Type B pancreatic cell (in vitro differentiated cells): ENCODE results near the gene ZNF366. TPM values are rescaled to one million over a fixed set of nuclear protein-coding genes. Genes with fewer than 3 reads are reported as not detected.

ENCODE experiments used
- DNase-seq: peaks from one replicate; pipeline ENCODE4 v3.0.0; 2021; ENCODE audit warnings: mixed read lengths; ENCODE audit not compliant: unreplicated experiment; ENCODE audit errors: extremely low spot score
- H3K27ac Mint-ChIP-seq: 2 replicates; pipeline ENCODE4 v1.8.0; 2021; ENCODE audit warnings: mild to moderate bottlenecking, mixed read lengths
- H3K27me3 Mint-ChIP-seq: 2 replicates; pipeline ENCODE4 v1.8.0; 2021; ENCODE audit warnings: mixed read lengths
- H3K36me3 Mint-ChIP-seq: 2 replicates; pipeline ENCODE4 v1.8.0; 2021; ENCODE audit warnings: mixed read lengths
- H3K4me1 Mint-ChIP-seq: one replicate; pipeline ENCODE4 v1.8.0; 2021; ENCODE audit warnings: mixed read lengths; ENCODE audit not compliant: unreplicated experiment
- H3K4me3 Mint-ChIP-seq: 2 replicates; pipeline ENCODE4 v1.8.0; 2021; ENCODE audit warnings: mild to moderate bottlenecking, mixed read lengths
- H3K9me3 Mint-ChIP-seq: 2 replicates; pipeline ENCODE4 v1.8.0; 2021; ENCODE audit warnings: mixed read lengths
- CTCF ChIP-seq: fragments of 200-600 bp; sonication (generic); conservative IDR thresholded peaks from 2 replicates; pipeline ENCODE4 v1.5.0; 2021; ENCODE audit warnings: antibody characterized with exemption, mild to moderate bottlenecking
- total RNA-seq: library from RNA; stranded (reverse); gene quantifications from 2 replicates; pipeline ENCODE4 v1.2.1, GENCODE V29; 2021; ENCODE audit warnings: low replicate concordance

The ZNF366 gene
- total RNA-seq, 1 donor from 2014 or later = not detected

DNA sequence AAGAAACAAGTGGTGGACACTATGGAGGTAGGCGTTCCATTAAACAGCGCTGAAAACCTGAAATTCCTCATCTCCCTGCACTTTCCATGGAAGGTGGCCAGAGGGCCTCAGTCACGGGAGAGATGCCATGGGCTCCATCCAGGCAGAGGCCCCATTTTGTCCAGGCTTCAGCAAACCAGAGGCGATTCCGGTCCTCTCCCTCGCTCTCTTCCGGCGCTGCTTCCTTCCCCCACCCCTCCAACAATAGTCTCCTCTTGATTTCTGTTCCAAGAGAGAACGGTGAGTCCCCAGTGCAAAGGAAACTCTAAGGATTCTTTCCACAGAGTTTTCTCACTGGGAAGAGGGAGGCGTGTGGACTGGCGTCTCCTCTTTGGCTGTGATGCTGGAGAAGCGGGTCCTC lies 7.5 kb downstream of the ZNF366 start:
- no peak overlapping the region for H3K27ac Mint-ChIP-seq
- H3K36me3 Mint-ChIP-seq = no peaks in the 10 kb centered on the region
- DNase-seq = no peak
- H3K27me3 Mint-ChIP-seq = no peaks in the 10 kb centered on the region
- H3K4me3 Mint-ChIP-seq = no peak overlapping the region
- H3K9me3 Mint-ChIP-seq = no peaks in the 10 kb centered on the region
- peaks cover 6% of the 10 kb centered on the region for H3K4me1 Mint-ChIP-seq
- TF ChIP-seq CTCF = no peak

DNA sequence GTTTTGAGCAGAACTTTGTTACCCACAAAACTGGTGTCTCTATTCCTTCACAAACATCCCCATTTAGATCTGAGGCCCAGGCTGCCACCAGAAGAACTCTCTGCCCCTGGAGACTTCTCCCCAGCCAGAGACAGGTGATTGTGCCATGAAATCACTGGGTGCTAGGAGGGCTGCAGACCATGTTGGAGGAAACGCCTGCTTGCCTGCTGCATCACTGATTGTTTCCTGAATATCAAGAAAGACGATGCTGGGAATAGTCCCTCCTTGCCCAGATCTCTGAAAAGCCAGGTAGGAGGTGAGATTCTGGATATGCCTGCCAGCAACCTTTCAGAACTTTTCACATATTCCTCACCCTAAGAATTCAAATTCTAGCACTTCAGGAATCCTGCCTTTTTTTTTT lies 8.1 kb downstream of the ZNF366 start:
- TF ChIP-seq CTCF = no peak
- no peaks in the 10 kb centered on the region for H3K9me3 Mint-ChIP-seq
- DNase-seq = no peak
- H3K27ac Mint-ChIP-seq = no peak overlapping the region
- peaks cover 6% of the 10 kb centered on the region for H3K4me1 Mint-ChIP-seq
- no peaks in the 10 kb centered on the region for H3K36me3 Mint-ChIP-seq
- no peaks in the 10 kb centered on the region for H3K27me3 Mint-ChIP-seq
- H3K4me3 Mint-ChIP-seq = no peak overlapping the region

DNA sequence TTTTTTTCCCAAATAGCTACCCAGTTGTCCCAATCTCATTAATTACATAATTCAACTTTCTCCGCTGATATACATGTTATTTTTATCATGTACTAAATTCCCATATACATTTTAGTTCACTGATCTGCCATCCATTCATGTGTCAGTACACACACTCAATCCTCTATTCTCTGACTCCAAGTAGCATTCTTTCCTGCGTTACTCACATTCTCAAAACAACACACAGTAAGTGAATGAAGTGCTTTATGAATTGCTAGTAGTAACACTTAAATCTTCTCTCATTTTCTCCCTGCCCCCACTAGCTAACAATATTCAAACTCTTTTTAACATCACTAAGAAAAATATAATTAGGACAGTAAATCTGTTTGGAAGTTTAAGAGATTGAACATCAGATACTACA lies 8.9 kb downstream of the ZNF366 start:
- Mint-ChIP-seq H3K36me3 (no peaks in the 10 kb centered on the region), H3K4me3 (no peak overlapping the region), H3K9me3 (no peaks in the 10 kb centered on the region), H3K4me1 (peaks cover 6% of the 10 kb centered on the region), H3K27me3 (no peaks in the 10 kb centered on the region), H3K27ac (no peak overlapping the region)
- no peak for TF ChIP-seq CTCF
- DNase-seq = no peak

GRCh38 chr5:72497823-72498222 lies 9.4 kb downstream of the ZNF366 start:
- H3K36me3 Mint-ChIP-seq = no peaks in the 10 kb centered on the region
- H3K9me3 Mint-ChIP-seq = no peaks in the 10 kb centered on the region
- no peak overlapping the region for H3K27ac Mint-ChIP-seq
- no peak for DNase-seq
- H3K4me3 Mint-ChIP-seq = no peak overlapping the region
- H3K4me1 Mint-ChIP-seq = peaks cover 6% of the 10 kb centered on the region
- no peak for TF ChIP-seq CTCF
- no peaks in the 10 kb centered on the region for H3K27me3 Mint-ChIP-seq

DNA sequence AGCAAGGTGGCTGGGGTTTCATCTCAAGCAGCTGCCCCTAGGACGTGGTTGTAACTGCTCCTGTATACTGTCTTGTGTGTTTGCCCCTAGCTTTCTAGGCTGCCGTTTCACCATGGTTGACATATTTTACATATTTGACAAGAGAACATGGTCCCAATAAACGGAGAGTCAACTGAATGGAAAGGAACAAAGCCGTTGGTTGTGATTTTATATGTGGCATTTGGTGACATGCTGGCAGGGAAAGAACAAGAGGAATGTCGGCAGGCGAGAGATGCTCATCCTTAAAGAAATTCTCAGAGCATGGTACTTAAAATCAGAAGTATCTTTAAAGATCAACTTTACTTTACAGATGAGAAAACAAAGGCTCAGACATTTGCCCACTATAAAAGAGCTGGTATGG lies 11.8 kb downstream of the ZNF366 start:
- Mint-ChIP-seq H3K36me3 (no peaks in the 10 kb centered on the region), H3K27me3 (no peaks in the 10 kb centered on the region), H3K27ac (no peak overlapping the region), H3K4me3 (no peak overlapping the region), H3K9me3 (no peaks in the 10 kb centered on the region), H3K4me1 (no peaks in the 10 kb centered on the region)
- DNase-seq = no peak
- TF ChIP-seq CTCF = no peak

GRCh38 chr5:72494623-72495124 lies 12.5 kb downstream of the ZNF366 start:
- H3K27ac Mint-ChIP-seq = no peak overlapping the region
- H3K36me3 Mint-ChIP-seq = no peaks in the 10 kb centered on the region
- no peak overlapping the region for H3K4me3 Mint-ChIP-seq
- no peak for DNase-seq
- no peak for TF ChIP-seq CTCF
- H3K27me3 Mint-ChIP-seq = no peaks in the 10 kb centered on the region
- no peaks in the 10 kb centered on the region for H3K4me1 Mint-ChIP-seq
- no peaks in the 10 kb centered on the region for H3K9me3 Mint-ChIP-seq
